PC-3 (cell line): ENCODE results near the gene PRORP. TPM values are rescaled to one million over a fixed set of nuclear protein-coding genes. Genes with fewer than 3 reads are reported as not detected.
A peak's percentile ranks its signal among the peaks of the same experiment; 100 is the strongest.

Experiments
- ATAC-seq: fragments of 200-7000 bp; cut with Tn5 transposase; 2 replicates; pipeline ENCODE4 v1.9.1; 2020; ENCODE audit warnings: mild to moderate bottlenecking, moderate library complexity
- BruUV-seq: library from RNA; stranded (reverse); fragments of 400-500 nt; replicated peaks from 2 replicates; lab custom pipeline; 2021; lab: Mats Ljungman, UMichigan
- CTCF ChIA-PET: fragments of 300-600 bp; sonication (Branson Sonifier 250); formaldehyde crosslinking; loops from one replicate; lab custom pipeline; 2022; ENCODE audit warnings: antibody characterized with exemption; lab: Charles Lee
- POLR2A ChIA-PET: fragments of 300-600 bp; sonication (Branson Sonifier 250); formaldehyde crosslinking; loops from one replicate; lab custom pipeline; 2022; ENCODE audit warnings: antibody characterized with exemption; ENCODE audit not compliant: unreplicated experiment; lab: Charles Lee
- DNase-seq: peaks from one replicate; pipeline ENCODE4 v3.0.0-alpha.2; 2015
- H2AFZ ChIP-seq: fragments of 300-600 bp; sonication (generic); 2 replicates; pipeline ENCODE4 v1.6.0; 2016; ENCODE audit warnings: antibody characterized with exemption, low read length
- H3F3A ChIP-seq: fragments of 300-600 bp; sonication (generic); one replicate; pipeline ENCODE4 v1.6.0; 2017; ENCODE audit warnings: antibody characterized with exemption, low read length, control low read depth, mild to moderate bottlenecking; ENCODE audit not compliant: unreplicated experiment
- H3K27ac ChIP-seq: fragments of 300-600 bp; sonication (generic); 2 replicates; pipeline ENCODE4 v1.5.1; 2016; ENCODE audit warnings: mild to moderate bottlenecking, low read length
- H3K27me3 ChIP-seq: fragments of 300-600 bp; sonication (generic); 2 replicates; pipeline ENCODE4 v1.6.1; 2016; ENCODE audit warnings: low read length, mixed read lengths
- H3K36me3 ChIP-seq: fragments of 300-600 bp; sonication (generic); 2 replicates; pipeline ENCODE4 v1.6.1; 2016; ENCODE audit warnings: low read depth, mixed run types, low read length, mixed read lengths
- H3K4me1 ChIP-seq: fragments of 300-600 bp; sonication (generic); 2 replicates; pipeline ENCODE4 v1.5.1; 2016; ENCODE audit warnings: low read length; ENCODE audit not compliant: insufficient read depth
- H3K4me2 ChIP-seq: fragments of 300-600 bp; sonication (generic); 2 replicates; pipeline ENCODE4 v1.6.0; 2016; ENCODE audit warnings: low read length
- H3K4me3 ChIP-seq: fragments of 300-600 bp; sonication (generic); 2 replicates; pipeline ENCODE4 v1.5.1; 2016; ENCODE audit warnings: mild to moderate bottlenecking, low read length, mixed read lengths
- H3K79me2 ChIP-seq: fragments of 300-600 bp; sonication (generic); 2 replicates; pipeline ENCODE4 v1.6.1; 2017; ENCODE audit warnings: low read length, mixed read lengths
- H3K9ac ChIP-seq: fragments of 300-600 bp; sonication (generic); 2 replicates; pipeline ENCODE4 v1.6.0; 2016; ENCODE audit warnings: mild to moderate bottlenecking, low read length
- H3K9me2 ChIP-seq: fragments of 300-600 bp; sonication (generic); replicated peaks from 2 replicates; pipeline ENCODE4 v1.6.1; 2016; ENCODE audit warnings: mixed run types, low read length, mixed read lengths
- H3K9me3 ChIP-seq: fragments of 300-600 bp; sonication (generic); 2 replicates; pipeline ENCODE4 v1.6.1; 2016; ENCODE audit warnings: low read length, mixed read lengths
- H4K20me1 ChIP-seq: fragments of 300-600 bp; sonication (generic); 2 replicates; pipeline ENCODE4 v1.6.1; 2016; ENCODE audit warnings: low read length, mixed read lengths
- CTCF ChIP-seq: fragments of 300-600 bp; sonication (generic); conservative IDR thresholded peaks from 2 replicates; pipeline ENCODE4 v1.5.1; 2017; ENCODE audit warnings: antibody characterized with exemption, low read depth, mild to moderate bottlenecking, low read length
- EZH2 ChIP-seq: fragments of 300-600 bp; sonication (generic); IDR thresholded peaks from one replicate; pipeline ENCODE4 v1.6.1; 2017; ENCODE audit warnings: antibody characterized with exemption, mild to moderate bottlenecking, low read length; ENCODE audit not compliant: unreplicated experiment
- EZH2phosphoT487 ChIP-seq: fragments of 300-600 bp; sonication (generic); IDR thresholded peaks from 2 replicates; pipeline ENCODE4 v1.6.1; 2018; ENCODE audit warnings: mild to moderate bottlenecking, antibody characterized with exemption, low read length, borderline replicate concordance
- intact Hi-C: fragments of 100-400 bp; cut with micrococcal nuclease; formaldehyde crosslinking; loops from 2 replicates; pipeline ENCODE4 v1.9.0; 2023
- total RNA-seq: library from RNA; depleted of rRNA; stranded (reverse); fragments of >200 nt; gene quantifications from 2 replicates; pipeline ENCODE4 v1.2.3, GENCODE V29; 2014

The PRORP gene
- total RNA-seq, 1 experiment from 2014 or later: 25.3 TPM

GRCh38 chr14:35158951-35159653, 36.8 kb downstream of the PRORP start:
- H3K4me2 ChIP-seq: peak overlapping the region; percentile 80
- peak overlapping the region; percentile 95 for H3K27ac ChIP-seq
- no peak for ATAC-seq
- H3K36me3 ChIP-seq: no peaks in the 10 kb centered on the region; the same call in 1 of the 2 replicates
- no peak for DNase-seq
- intact Hi-C loops: loop anchor here (5.0 kb wide), 1 partner anchor 53 kb away; no protein-coding TSS in a partner anchor
- H3K4me1 ChIP-seq: peaks cover 42% of the 10 kb centered on the region
- no peaks in the 10 kb centered on the region for H3K27me3 ChIP-seq
- H3K9me3 ChIP-seq: no peaks in the 10 kb centered on the region
- no TSS peak for BruUV-seq
- no peak for TF ChIP-seq CTCF
- TF ChIP-seq EZH2phosphoT487: no peak
- no peak for TF ChIP-seq EZH2
- no peaks in the 10 kb centered on the region for H3K9me2 ChIP-seq
- no peaks in the 10 kb centered on the region for H4K20me1 ChIP-seq
- peak overlapping the region; percentile 57 for H3K9ac ChIP-seq
- ChIA-PET POLR2A (interaction anchor here (0.8 kb wide), 1 partner anchor 70 kb away, joined by 3 read pairs; no protein-coding TSS in a partner anchor), CTCF (no interaction called here)
- no peak overlapping the region; the same call in 1 of the 2 replicates for H3K4me3 ChIP-seq
- 0 out of 2 replicates have a peak, but pooled peaks cover 7% of the 10 kb centered on the region for H3K79me2 ChIP-seq
- peaks cover 5% of the 10 kb centered on the region for H3F3A ChIP-seq
- no peak overlapping the region for H2AFZ ChIP-seq

GRCh38 chr14:35159742-35160409, 37.5 kb downstream of the PRORP start:
- peak overlapping the region; percentile 78 for H3K9ac ChIP-seq
- intact Hi-C loops: loop anchor here (5.0 kb wide), 3 partner anchors 37 to 132 kb away; partner anchors contain the start of gene PSMA6
- peak; percentile 99 for ATAC-seq
- peak overlapping the region; percentile 80 for H3K4me2 ChIP-seq
- H3K4me1 ChIP-seq: peaks cover 42% of the 10 kb centered on the region
- H3K4me3 ChIP-seq: peak overlapping the region; percentile 49
- DNase-seq: peak; percentile 97
- BruUV-seq: no TSS peak
- no peaks in the 10 kb centered on the region for H3K27me3 ChIP-seq
- no peaks in the 10 kb centered on the region for H3K9me3 ChIP-seq
- peak overlapping the region; percentile 95 for H3K27ac ChIP-seq
- H3K36me3 ChIP-seq: no peaks in the 10 kb centered on the region; the same call in 1 of the 2 replicates
- H3K9me2 ChIP-seq: no peaks in the 10 kb centered on the region
- TF ChIP-seq CTCF: no peak
- POLR2A ChIA-PET: interaction anchor here (0.6 to 0.8 kb wide), 4 partner anchors 69 to 446 kb away, joined by 3 to 6 read pairs (median 4); partner anchors contain the start of gene CFL2
- peaks cover 5% of the 10 kb centered on the region for H3F3A ChIP-seq
- no peak overlapping the region for H2AFZ ChIP-seq
- H4K20me1 ChIP-seq: no peaks in the 10 kb centered on the region
- CTCF ChIA-PET: interaction anchor here (0.8 kb wide), 1 partner anchor 55 kb away, joined by 5 read pairs; no protein-coding TSS in a partner anchor
- H3K79me2 ChIP-seq: 0 out of 2 replicates have a peak, but pooled peaks cover 7% of the 10 kb centered on the region
